Measurements from ENCODE around the gene PLPP7. TPM values are rescaled to one million over a fixed set of nuclear protein-coding genes. Genes with fewer than 3 reads are reported as not detected.
"Not testable (repeated sequence)": the region's sequence is repeated elsewhere in the genome, so short reads cannot be mapped to it uniquely, and the experiment has no call there.

PLPP7 gene
- total and polyA plus RNA-seq, 4 donors, result 6.2 to 15.3 (median 11.3) TPM

- Histone ChIP-seq H3K27ac (ENCODE audit: low read depth, low read length) (no peak overlapping the region), H3K27me3 (ENCODE audit: control insufficient read depth, insufficient read depth, low read length) (no peaks in the 10 kb centered on the region)
Observed at GRCh38 chr9:131264231-131264630, 25.3 kb upstream of the PLPP7 start.

GRCh38 chr9:131266266-131267229 is 23.0 kb upstream of the PLPP7 start:
- Histone ChIP-seq H3K27me3 (ENCODE audit: control insufficient read depth, insufficient read depth, low read length) (no peaks in the 10 kb centered on the region), H3K4me3 (ENCODE audit: low read depth, low read length) (no peak overlapping the region), H3K9me3 (ENCODE audit: control insufficient read depth, insufficient read depth, low read length) (no peaks in the 10 kb centered on the region), H3K27ac (ENCODE audit: low read depth, low read length) (no peak overlapping the region), H3K4me1 (ENCODE audit: control insufficient read depth, insufficient read depth, low read length) (peaks cover 15% of the 10 kb centered on the region), H3K36me3 (ENCODE audit: control insufficient read depth, insufficient read depth, low read length) (peaks cover 12% of the 10 kb centered on the region)
- 81% methylated on average over 22 of the region's 26 CpGs for WGBS (ENCODE audit: insufficient coverage)
- DNase-seq (ENCODE audit: low read depth in 4 of 6, low spot score in 6 of 6), result no peak

More at GRCh38 chr9:131264231-131264630, 25.3 kb upstream of the PLPP7 start:
- DNase-seq (ENCODE audit: low read depth in 4 of 6, low spot score in 6 of 6), result no peak
- WGBS (ENCODE audit: insufficient coverage), result 77% methylated on average over 10 of the region's 11 CpGs
- Histone ChIP-seq H3K9me3 (ENCODE audit: control insufficient read depth, insufficient read depth, low read length) (no peaks in the 10 kb centered on the region), H3K4me3 (ENCODE audit: low read depth, low read length) (no peak overlapping the region), H3K36me3 (ENCODE audit: control insufficient read depth, insufficient read depth, low read length) (peaks cover 35% of the 10 kb centered on the region), H3K4me1 (ENCODE audit: control insufficient read depth, insufficient read depth, low read length) (peaks cover 7% of the 10 kb centered on the region)

GRCh38 chr9:131270171-131271015 is 19.1 kb upstream of the PLPP7 start:
- Histone ChIP-seq H3K27ac (ENCODE audit: low read depth, low read length) (peak overlapping the region; percentile 67), H3K4me1 (ENCODE audit: control insufficient read depth, insufficient read depth, low read length) (peaks cover 36% of the 10 kb centered on the region), H3K27me3 (ENCODE audit: control insufficient read depth, insufficient read depth, low read length) (peaks cover 12% of the 10 kb centered on the region), H3K4me3 (ENCODE audit: low read depth, low read length) (no peak overlapping the region), H3K36me3 (ENCODE audit: control insufficient read depth, insufficient read depth, low read length) (peaks cover 19% of the 10 kb centered on the region), H3K9me3 (ENCODE audit: control insufficient read depth, insufficient read depth, low read length) (no peaks in the 10 kb centered on the region)
- WGBS (ENCODE audit: insufficient coverage), result 66% methylated on average over 10 of the region's 20 CpGs
- no peak for DNase-seq (ENCODE audit: low read depth in 4 of 6, low spot score in 6 of 6)

DNA sequence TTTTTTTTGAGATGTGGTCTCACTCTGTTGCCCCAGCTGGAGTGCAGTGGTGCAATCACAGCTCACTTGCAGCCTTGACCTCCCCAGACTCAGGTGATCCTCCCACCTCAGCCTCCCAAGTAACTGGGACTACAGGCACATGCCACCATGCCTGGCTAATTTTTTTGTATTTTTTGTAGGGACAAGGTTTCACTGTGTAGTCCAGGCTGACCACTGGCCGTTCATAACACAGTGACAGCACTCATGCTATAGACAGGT is 18.6 kb upstream of the PLPP7 start:
- Histone ChIP-seq H3K4me1 (ENCODE audit: control insufficient read depth, insufficient read depth, low read length) (peaks cover 41% of the 10 kb centered on the region), H3K36me3 (ENCODE audit: control insufficient read depth, insufficient read depth, low read length) (peaks cover 20% of the 10 kb centered on the region), H3K27ac (ENCODE audit: low read depth, low read length) (peak overlapping the region; percentile 67), H3K27me3 (ENCODE audit: control insufficient read depth, insufficient read depth, low read length) (peaks cover 17% of the 10 kb centered on the region)
- H3K4me3 ChIP-seq (ENCODE audit: low read depth, low read length); DNase-seq (ENCODE audit: low read depth in 4 of 6, low spot score in 6 of 6); H3K9me3 ChIP-seq (ENCODE audit: control insufficient read depth, insufficient read depth, low read length): not testable (repeated sequence)
- WGBS (ENCODE audit: insufficient coverage), result 86% methylated on average over 1 of the region's 1 CpG

DNA sequence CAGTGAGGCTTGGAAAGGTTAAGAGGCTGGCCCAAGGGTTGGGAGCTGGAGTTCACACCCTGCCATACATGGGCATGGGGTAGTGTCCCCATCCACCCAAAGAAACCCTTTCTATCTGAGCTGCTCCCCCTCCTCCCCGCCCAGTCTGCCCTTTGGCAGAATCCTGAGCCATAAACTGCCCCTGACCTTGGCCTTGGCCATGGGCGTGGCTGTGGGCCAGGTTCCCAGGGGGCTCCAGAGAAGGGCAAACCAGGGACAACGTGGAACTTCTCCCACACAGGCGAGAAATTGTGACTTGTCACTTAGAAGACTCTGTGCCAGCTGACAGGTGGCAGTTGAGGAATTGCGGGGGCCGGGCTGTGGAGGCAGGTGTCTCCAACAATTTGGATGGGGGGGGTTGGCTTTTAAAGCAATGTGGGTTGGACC is 18.0 kb upstream of the PLPP7 start:
- H3K4me3 ChIP-seq (ENCODE audit: low read depth, low read length), result no peak overlapping the region
- peak overlapping the region; percentile 54 for H3K27ac ChIP-seq (ENCODE audit: low read depth, low read length)
- H3K9me3 ChIP-seq (ENCODE audit: control insufficient read depth, insufficient read depth, low read length), result no peaks in the 10 kb centered on the region
- peaks cover 22% of the 10 kb centered on the region for H3K27me3 ChIP-seq (ENCODE audit: control insufficient read depth, insufficient read depth, low read length)
- peaks cover 16% of the 10 kb centered on the region for H3K36me3 ChIP-seq (ENCODE audit: control insufficient read depth, insufficient read depth, low read length)
- DNase-seq (ENCODE audit: low read depth in 4 of 6, low spot score in 6 of 6), result no peak
- WGBS (ENCODE audit: insufficient coverage), result 84% methylated on average over 6 of the region's 6 CpGs
- peaks cover 41% of the 10 kb centered on the region for H3K4me1 ChIP-seq (ENCODE audit: control insufficient read depth, insufficient read depth, low read length)

DNA sequence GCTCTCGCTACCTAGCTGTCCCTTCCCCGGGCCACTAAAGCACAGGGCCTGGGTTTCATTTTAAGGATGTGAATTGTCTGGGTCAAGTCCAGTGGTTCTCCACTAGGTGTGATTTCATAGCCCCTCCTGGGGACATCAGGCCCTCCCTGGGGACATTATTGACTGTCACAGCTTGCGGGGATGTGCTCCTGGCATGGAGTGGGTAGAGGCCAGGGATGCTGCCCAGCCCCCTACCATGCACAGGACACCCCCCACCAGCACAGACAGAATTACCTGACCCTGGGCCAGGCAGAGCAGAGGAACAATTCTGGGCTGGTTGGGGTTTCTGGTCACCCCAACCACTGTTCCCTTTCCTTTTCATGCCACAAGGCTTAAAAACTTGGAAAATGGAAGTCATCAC is 17.3 kb upstream of the PLPP7 start:
- 83% methylated on average over 1 of the region's 3 CpGs for WGBS (ENCODE audit: insufficient coverage)
- no peak overlapping the region for H3K4me3 ChIP-seq (ENCODE audit: low read depth, low read length)
- DNase-seq (ENCODE audit: low read depth in 4 of 6, low spot score in 6 of 6), result no peak

GRCh38 chr9:131273146-131273855 is 16.2 kb upstream of the PLPP7 start:
- WGBS (ENCODE audit: insufficient coverage), result 90% methylated on average over 19 of the region's 22 CpGs
- H3K9me3 ChIP-seq (ENCODE audit: control insufficient read depth, insufficient read depth, low read length), result no peaks in the 10 kb centered on the region
- H3K4me1 ChIP-seq (ENCODE audit: control insufficient read depth, insufficient read depth, low read length), result peaks cover 40% of the 10 kb centered on the region
- peaks cover 22% of the 10 kb centered on the region for H3K27me3 ChIP-seq (ENCODE audit: control insufficient read depth, insufficient read depth, low read length)
- peak overlapping the region; percentile 67 for H3K27ac ChIP-seq (ENCODE audit: low read depth, low read length)
- H3K36me3 ChIP-seq (ENCODE audit: control insufficient read depth, insufficient read depth, low read length), result peaks cover 16% of the 10 kb centered on the region
- DNase-seq (ENCODE audit: low read depth in 4 of 6, low spot score in 6 of 6), result no peak
- H3K4me3 ChIP-seq (ENCODE audit: low read depth, low read length), result peak overlapping the region; percentile 3

More for the DNA sequence above, 17.3 kb upstream of the PLPP7 start:
- no peak overlapping the region for H3K27ac ChIP-seq (ENCODE audit: low read depth, low read length)
- H3K9me3 ChIP-seq (ENCODE audit: control insufficient read depth, insufficient read depth, low read length), result no peaks in the 10 kb centered on the region
- H3K4me1 ChIP-seq (ENCODE audit: control insufficient read depth, insufficient read depth, low read length), result peaks cover 40% of the 10 kb centered on the region
- peaks cover 22% of the 10 kb centered on the region for H3K27me3 ChIP-seq (ENCODE audit: control insufficient read depth, insufficient read depth, low read length)
- peaks cover 16% of the 10 kb centered on the region for H3K36me3 ChIP-seq (ENCODE audit: control insufficient read depth, insufficient read depth, low read length)

- H3K27ac ChIP-seq (ENCODE audit: low read depth, low read length), result peak overlapping the region; percentile 67
- peaks cover 16% of the 10 kb centered on the region for H3K36me3 ChIP-seq (ENCODE audit: control insufficient read depth, insufficient read depth, low read length)
- H3K4me3 ChIP-seq (ENCODE audit: low read depth, low read length), result no peak overlapping the region
- no peak for DNase-seq (ENCODE audit: low read depth in 4 of 6, low spot score in 6 of 6)
- 70% methylated on average over 10 of the region's 13 CpGs for WGBS (ENCODE audit: insufficient coverage)
- H3K9me3 ChIP-seq (ENCODE audit: control insufficient read depth, insufficient read depth, low read length), result no peaks in the 10 kb centered on the region
- H3K27me3 ChIP-seq (ENCODE audit: control insufficient read depth, insufficient read depth, low read length), result peaks cover 22% of the 10 kb centered on the region
- H3K4me1 ChIP-seq (ENCODE audit: control insufficient read depth, insufficient read depth, low read length), result peaks cover 41% of the 10 kb centered on the region
Observed at GRCh38 chr9:131273856-131274673, 15.5 kb upstream of the PLPP7 start.
